Endodermal cell (in vitro differentiated cells): ENCODE data around the gene FREM2. TPM values are rescaled to one million over a fixed set of nuclear protein-coding genes. Genes with fewer than 3 reads are reported as not detected.

Experiments
- DNase-seq: peaks from one replicate; pipeline ENCODE4 v3.0.0-alpha.2; 2017
- H3K27ac ChIP-seq: 2 replicates; pipeline ENCODE4 v1.5.1; 2013; ENCODE audit warnings: mild to moderate bottlenecking, low read depth, low read length, moderate library complexity
- H3K27me3 ChIP-seq: 2 replicates; pipeline ENCODE4 v1.6.1; 2013; ENCODE audit warnings: mild to moderate bottlenecking, low read length, moderate library complexity; ENCODE audit not compliant: insufficient read depth, control insufficient read depth, poor library complexity, severe bottlenecking
- H3K36me3 ChIP-seq: 2 replicates; pipeline ENCODE4 v1.7.0; 2013; ENCODE audit warnings: mild to moderate bottlenecking, low read length, moderate library complexity; ENCODE audit not compliant: control insufficient read depth, insufficient read depth
- H3K4me1 ChIP-seq: one replicate; pipeline ENCODE4 v1.7.0; 2013; ENCODE audit warnings: low read length; ENCODE audit not compliant: control insufficient read depth, insufficient read depth
- H3K4me3 ChIP-seq: 2 replicates; pipeline ENCODE4 v1.5.1; 2013; ENCODE audit warnings: mild to moderate bottlenecking, low read length, moderate library complexity
- H3K9ac ChIP-seq: 2 replicates; pipeline ENCODE4 v1.6.1; 2013; ENCODE audit warnings: mild to moderate bottlenecking, low read length, moderate library complexity; ENCODE audit not compliant: poor library complexity, severe bottlenecking; ENCODE audit errors: extremely low read depth
- H3K9me3 ChIP-seq: 2 replicates; pipeline ENCODE4 v1.6.1; 2013; ENCODE audit warnings: mild to moderate bottlenecking, low read length, moderate library complexity; ENCODE audit not compliant: control insufficient read depth
- H3K27ac Mint-ChIP-seq: 2 replicates; pipeline ENCODE4 v1.8.0; 2020; ENCODE audit warnings: mixed read lengths
- H3K27me3 Mint-ChIP-seq: 2 replicates; pipeline ENCODE4 v1.8.0; 2021; ENCODE audit warnings: mild to moderate bottlenecking, mixed read lengths; ENCODE audit not compliant: insufficient read depth
- H3K36me3 Mint-ChIP-seq: 2 replicates; pipeline ENCODE4 v1.8.0; 2020; ENCODE audit warnings: low read depth, mixed read lengths
- H3K4me1 Mint-ChIP-seq: 2 replicates; pipeline ENCODE4 v1.8.0; 2020; ENCODE audit warnings: mixed read lengths
- H3K4me3 Mint-ChIP-seq: 2 replicates; pipeline ENCODE4 v1.8.0; 2020; ENCODE audit warnings: mild to moderate bottlenecking, moderate library complexity, mixed read lengths
- H3K9me3 Mint-ChIP-seq: 2 replicates; pipeline ENCODE4 v1.8.0; 2020; ENCODE audit warnings: mild to moderate bottlenecking, mixed read lengths
- WGBS, 2 experiments: methylation state at CpG; one replicate each; pipeline versions ENCODE4 v1.1.5 to v1.1.7; 2013; ENCODE audit warnings: missing lambda C conversion rate in 2 of 2, mixed read lengths in 1 of 2; ENCODE audit not compliant: insufficient coverage in 1 of 2, insufficient read length in 1 of 2; 5-methylcytosine and 5-hydroxymethylcytosine counted together
- total RNA-seq, 2 donors: library from RNA; stranded (reverse); fragmentation: NEBNext Ultra II Directional in 1 of 2; extraction: Animal tissue kit (Norgen Biotek cat#: 25700) in 1 of 2; gene quantifications; 2 replicates in 1 of 2; 3 replicates in 1 of 2; pipeline ENCODE4 v1.2.1, GENCODE V29; 2021
- TF ChIP-seq, protein P1 (sequence below): fragments of 200-600 bp; sonication (generic); conservative IDR thresholded peaks from 2 replicates; pipeline ENCODE4 v1.5.0; 2021; ENCODE audit warnings: antibody characterized with exemption, mild to moderate bottlenecking

FREM2 gene
- total RNA-seq, 2 donors from 2014 or later = 20.4 to 28.4 TPM

- Mint-ChIP-seq H3K27me3 (no peaks in the 10 kb centered on the region), H3K4me1 (peaks cover 7% of the 10 kb centered on the region), H3K4me3 (no peak overlapping the region), H3K27ac (no peak overlapping the region), H3K36me3 (peaks cover 13% of the 10 kb centered on the region), H3K9me3 (peaks cover 1% of the 10 kb centered on the region)
- Histone ChIP-seq H3K4me3 (no peak overlapping the region), H3K9ac (no peak overlapping the region), H3K9me3 (no peaks in the 10 kb centered on the region), H3K27me3 (no peaks in the 10 kb centered on the region), H3K4me1 (peaks cover 3% of the 10 kb centered on the region), H3K36me3 (no peaks in the 10 kb centered on the region), H3K27ac (no peak overlapping the region)
- 92% methylated on average over 5 of the region's 5 CpGs; no CpG with 5 or more reads in 1 of the 2 experiments for WGBS, 2 experiments
- TF ChIP-seq, protein P1, sequence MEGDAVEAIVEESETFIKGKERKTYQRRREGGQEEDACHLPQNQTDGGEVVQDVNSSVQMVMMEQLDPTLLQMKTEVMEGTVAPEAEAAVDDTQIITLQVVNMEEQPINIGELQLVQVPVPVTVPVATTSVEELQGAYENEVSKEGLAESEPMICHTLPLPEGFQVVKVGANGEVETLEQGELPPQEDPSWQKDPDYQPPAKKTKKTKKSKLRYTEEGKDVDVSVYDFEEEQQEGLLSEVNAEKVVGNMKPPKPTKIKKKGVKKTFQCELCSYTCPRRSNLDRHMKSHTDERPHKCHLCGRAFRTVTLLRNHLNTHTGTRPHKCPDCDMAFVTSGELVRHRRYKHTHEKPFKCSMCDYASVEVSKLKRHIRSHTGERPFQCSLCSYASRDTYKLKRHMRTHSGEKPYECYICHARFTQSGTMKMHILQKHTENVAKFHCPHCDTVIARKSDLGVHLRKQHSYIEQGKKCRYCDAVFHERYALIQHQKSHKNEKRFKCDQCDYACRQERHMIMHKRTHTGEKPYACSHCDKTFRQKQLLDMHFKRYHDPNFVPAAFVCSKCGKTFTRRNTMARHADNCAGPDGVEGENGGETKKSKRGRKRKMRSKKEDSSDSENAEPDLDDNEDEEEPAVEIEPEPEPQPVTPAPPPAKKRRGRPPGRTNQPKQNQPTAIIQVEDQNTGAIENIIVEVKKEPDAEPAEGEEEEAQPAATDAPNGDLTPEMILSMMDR = no peak
- no peak for DNase-seq
Observed at GRCh38 chr13:38850868-38851626, 164.2 kb downstream of the FREM2 start.

- H3K27me3 Mint-ChIP-seq = no peaks in the 10 kb centered on the region
- Histone ChIP-seq H3K4me1 (peaks cover 12% of the 10 kb centered on the region), H3K9ac (no peak overlapping the region), H3K27ac (no peak overlapping the region), H3K36me3 (no peaks in the 10 kb centered on the region), H3K9me3 (no peaks in the 10 kb centered on the region), H3K4me3 (no peak overlapping the region), H3K27me3 (no peaks in the 10 kb centered on the region)
- no peak overlapping the region for H3K27ac Mint-ChIP-seq
- 89 to 100% methylated on average over 1 to 2 of the region's 3 CpGs for WGBS, 2 experiments
- TF ChIP-seq, protein P1 = no peak
- H3K4me1 Mint-ChIP-seq = peaks cover 25% of the 10 kb centered on the region
- H3K9me3 Mint-ChIP-seq = peaks cover 1% of the 10 kb centered on the region
- no peak for DNase-seq
- peaks cover 16% of the 10 kb centered on the region for H3K36me3 Mint-ChIP-seq
- H3K4me3 Mint-ChIP-seq = no peak overlapping the region
Observed at GRCh38 chr13:38854226-38854625, 167.3 kb downstream of the FREM2 start.

- Histone ChIP-seq H3K9ac (no peak overlapping the region), H3K4me1 (peaks cover 12% of the 10 kb centered on the region), H3K27ac (no peak overlapping the region), H3K4me3 (no peak overlapping the region), H3K9me3 (no peaks in the 10 kb centered on the region), H3K36me3 (no peaks in the 10 kb centered on the region), H3K27me3 (no peaks in the 10 kb centered on the region)
- Mint-ChIP-seq H3K36me3 (peaks cover 16% of the 10 kb centered on the region), H3K4me1 (peaks cover 30% of the 10 kb centered on the region), H3K4me3 (no peak overlapping the region), H3K9me3 (peaks cover 1% of the 10 kb centered on the region), H3K27me3 (no peaks in the 10 kb centered on the region), H3K27ac (no peak overlapping the region)
- TF ChIP-seq, protein P1 = no peak
- no peak for DNase-seq
- WGBS, 2 experiments = 93 to 95% methylated on average over 4 of the region's 4 CpGs
Observed at GRCh38 chr13:38856065-38856464, 169.2 kb downstream of the FREM2 start.
